GM23248 (cell line): ENCODE data around the gene PRDX4.

Source experiments
- EZH2 ChIP-seq: fragments of 200-600 bp; sonication (generic); IDR thresholded peaks from 2 replicates; pipeline ENCODE4 v1.6.1; 2018; ENCODE audit warnings: antibody characterized with exemption, mild to moderate bottlenecking; ENCODE audit not compliant: insufficient read depth, poor library complexity, severe bottlenecking
- EZH2phosphoT487 ChIP-seq: fragments of 200-600 bp; sonication (generic); IDR thresholded peaks from 2 replicates; pipeline ENCODE4 v1.6.1; 2018; ENCODE audit warnings: antibody characterized with exemption, moderate library complexity, mild to moderate bottlenecking, low read depth; ENCODE audit not compliant: insufficient read depth

GRCh38 chrX:23664496-23664895, 2.8 kb upstream of the PRDX4 start:
- TF ChIP-seq EZH2 (no peak), EZH2phosphoT487 (no peak)
